Panc1 (cell line): ENCODE results near the gene SPR.

Experiments
- CTCF ChIP-seq: fragments of 450-650 bp; IDR thresholded peaks from 2 replicates; pipeline ENCODE4 v1.5.1; 2017; ENCODE audit warnings: mild to moderate bottlenecking
- POLR2AphosphoS5 ChIP-seq: IDR thresholded peaks from 2 replicates; pipeline ENCODE4 v1.6.1; 2012; ENCODE audit warnings: mild to moderate bottlenecking, low read depth, low read length, moderate library complexity
- REST ChIP-seq, 2 experiments: IDR thresholded peaks; 2 replicates each; pipeline ENCODE4 v1.6.1; 2011 to 2012; ENCODE audit warnings: low read depth in 2 of 2, control low read depth in 1 of 2, low read length in 1 of 2, mild to moderate bottlenecking in 1 of 2, moderate library complexity in 1 of 2; ENCODE audit not compliant: insufficient read depth in 1 of 2
- TCF7L2 ChIP-seq: IDR thresholded peaks from 2 replicates; pipeline ENCODE4 v1.6.1; 2011; ENCODE audit warnings: mild to moderate bottlenecking, low read depth, low read length, inconsistent platforms

GRCh38 chr2:72841462-72842125 lies 45.6 kb upstream of the SPR start:
- TF ChIP-seq CTCF (no peak), POLR2AphosphoS5 (no peak), TCF7L2 (no peak), REST (IDR thresholded peaks at IDR 0.05; ENCODE audit: insufficient read depth in 1 of 2, low read depth in 2 of 2, low read length in 1 of 2) (peak in 1 of 2 experiments; percentile 41; a peak in 1 of 4 replicates)
